HepG2 (cell line): ENCODE results near the gene ACOT2. TPM values are rescaled to one million over a fixed set of nuclear protein-coding genes. Genes with fewer than 3 reads are reported as not detected.

Experiments
- ATAC-seq: fragments of 200-7000 bp; cut with Tn5 transposase; 3 replicates; pipeline ENCODE4 v1.9.1; 2020; ENCODE audit warnings: mild to moderate bottlenecking, moderate library complexity
- BruUV-seq: library from RNA; stranded (reverse); fragments of 400-500 nt; replicated peaks from 2 replicates; lab custom pipeline; 2021; lab: Mats Ljungman, UMichigan
- CTCF ChIA-PET: fragments of 300-600 bp; formaldehyde crosslinking; extraction: SDS; loops from one replicate; lab custom pipeline; 2021; ENCODE audit warnings: low total read pairs, inconsistent platforms, low intra/inter-chr PET ratio; lab: Yijun Ruan, JAX
- POLR2A ChIA-PET: fragments of 350-600 bp; sonication (Branson Sonifier 250); formaldehyde crosslinking; loops from one replicate; lab custom pipeline; 2020; ENCODE audit warnings: antibody characterized with exemption, inconsistent platforms; lab: Yijun Ruan, JAX
- DNase-seq: peaks from one replicate; pipeline ENCODE4 v3.0.0-alpha.2; 2015; ENCODE audit warnings: low spot score
- FAIRE-seq: peaks from 3 replicates; lab custom pipeline; 2011; peaks lifted over from hg19 to GRCh38; lab: Jason Lieb, UNC
- H2AFZ ChIP-seq: one replicate; pipeline ENCODE4 v1.6.1; 2011; ENCODE audit warnings: low read length, inconsistent platforms
- H3K27ac ChIP-seq: fragments of 300-600 bp; 3 replicates; pipeline ENCODE4 v1.8.0; 2011; ENCODE audit warnings: mixed run types, mild to moderate bottlenecking, mixed read lengths, low read length, inconsistent platforms; ENCODE audit not compliant: insufficient read depth; ENCODE audit errors: extremely low read length
- H3K27me3 ChIP-seq, 2 experiments: fragments of 200-600 bp in 1 of 2; 2 replicates in 1 of 2; 3 replicates in 1 of 2; pipeline versions ENCODE4 v1.6.0 to v1.8.0; 2011; ENCODE audit warnings: low read length in 2 of 2, mild to moderate bottlenecking in 2 of 2, moderate library complexity in 2 of 2, inconsistent platforms in 1 of 2; ENCODE audit not compliant: insufficient read depth in 2 of 2, control insufficient read depth in 1 of 2
- H3K36me3 ChIP-seq, 2 experiments: fragments of 200-600 bp in 1 of 2; replicated peaks in 1 of 2; 2 replicates in 1 of 2; 3 replicates in 1 of 2; pipeline versions ENCODE4 v1.5.1 to v1.8.0; 2011; ENCODE audit warnings: low read length in 2 of 2, inconsistent platforms in 1 of 2; ENCODE audit not compliant: insufficient read depth in 2 of 2, control insufficient read depth in 1 of 2
- H3K4me1 ChIP-seq: 2 replicates; pipeline ENCODE4 v1.5.1; 2012; ENCODE audit warnings: low read length, inconsistent platforms; ENCODE audit not compliant: insufficient read depth
- H3K4me2 ChIP-seq: 2 replicates; pipeline ENCODE4 v1.6.0; 2011; ENCODE audit warnings: low read depth, low read length, inconsistent platforms
- H3K4me3 ChIP-seq, 3 experiments: fragments of 200-600 bp in 1 of 3; sonication (generic), shearing (Covaris generic) in 1 of 3; replicated peaks in 1 of 3; 2 replicates each; pipeline ENCODE4 v1.5.1; 2011 to 2016; ENCODE audit warnings: low read length in 3 of 3, inconsistent platforms in 2 of 3, low read depth in 2 of 3, mild to moderate bottlenecking in 2 of 3, control low read depth in 1 of 3, mixed read lengths in 1 of 3; ENCODE audit not compliant: insufficient read depth in 1 of 3
- H3K79me2 ChIP-seq: one replicate; pipeline ENCODE4 v1.6.1; 2011; ENCODE audit warnings: low read length, inconsistent platforms; ENCODE audit not compliant: insufficient read depth
- H3K9ac ChIP-seq: 2 replicates; pipeline ENCODE4 v1.6.0; 2011; ENCODE audit warnings: mild to moderate bottlenecking, low read depth, low read length, inconsistent platforms; ENCODE audit not compliant: insufficient read depth
- H3K9me3 ChIP-seq: 2 replicates; pipeline ENCODE4 v1.5.1; 2012; ENCODE audit warnings: mild to moderate bottlenecking, low read length
- H4K20me1 ChIP-seq: 2 replicates; pipeline ENCODE4 v1.6.0; 2011; ENCODE audit warnings: inconsistent platforms, mild to moderate bottlenecking, low read length, moderate library complexity; ENCODE audit not compliant: insufficient read depth
- IKZF4 ChIP-seq: sonication (generic); formaldehyde crosslinking; IDR thresholded peaks from 2 replicates; pipeline ENCODE4 v1.5.1; 2020; ENCODE audit warnings: borderline replicate concordance, mild to moderate bottlenecking, low read depth, missing genetic modification reagents; ENCODE audit errors: not compliant biosample characterization
- PHF8 ChIP-seq: sonication (generic); formaldehyde crosslinking; IDR thresholded peaks from 2 replicates; pipeline ENCODE4 v1.5.0; 2020; ENCODE audit warnings: missing genetic modification reagents
- ZNF343 ChIP-seq: sonication (generic); formaldehyde crosslinking; IDR thresholded peaks from 2 replicates; pipeline ENCODE4 v1.4.0; 2020; ENCODE audit warnings: mild to moderate bottlenecking, missing genetic modification reagents
- WGBS: methylation state at CpG from one replicate; pipeline ENCODE4 v1.1.6; 2017; ENCODE audit warnings: low lambda C conversion rate; 5-methylcytosine and 5-hydroxymethylcytosine counted together
- in situ Hi-C: cut with HindIII; loops from 2 replicates; pipeline ENCODE4 v1.10.0; 2017; ENCODE audit warnings: low pct_unique_long_range_greater_than_20kb; ENCODE audit not compliant: extremely low pct_ligation_motif_present
- intact Hi-C: fragments of 100-400 bp; cut with micrococcal nuclease; formaldehyde crosslinking; loops from one replicate; pipeline ENCODE4 v1.10.0; 2022; ENCODE audit not compliant: unreplicated experiment
- polyA plus RNA-seq, 8 experiments: library from polyadenylated mRNA; depleted of rRNA in 3 of 8; stranded (reverse) in 7 of 8; unstranded in 1 of 8; fragments of >200 nt; fragmentation: Illumina TruSeq in 4 of 8; extraction: Trizol in 4 of 8; gene quantifications; 2 replicates each; pipeline versions ENCODE4 v1.2.1 to v1.2.3, GENCODE V29; 2011 to 2016; ENCODE audit warnings: low read depth in 4 of 8, missing spikeins in 1 of 8, mixed read lengths in 1 of 8; ENCODE audit not compliant: insufficient read depth in 1 of 8
- total RNA-seq, 5 experiments: library from RNA; depleted of rRNA; stranded (reverse); fragments of >200 nt; fragmentation: Illumina TruSeq; extraction: Trizol; gene quantifications; 2 replicates each; pipeline ENCODE4 v1.2.3, GENCODE V29; 2016; ENCODE audit warnings: low read depth in 1 of 5
- TF ChIP-seq, protein P1 (sequence below): sonication (generic); formaldehyde crosslinking; IDR thresholded peaks from 2 replicates; pipeline ENCODE4 v1.5.1; 2020; ENCODE audit warnings: missing genetic modification reagents, mild to moderate bottlenecking, borderline replicate concordance

ACOT2 gene
- total and polyA plus RNA-seq, 2 of the 13 experiments (the other 11 are each of a cell fraction or from before 2014, with no cell fraction given), result 60.0 to 110 TPM

DNA sequence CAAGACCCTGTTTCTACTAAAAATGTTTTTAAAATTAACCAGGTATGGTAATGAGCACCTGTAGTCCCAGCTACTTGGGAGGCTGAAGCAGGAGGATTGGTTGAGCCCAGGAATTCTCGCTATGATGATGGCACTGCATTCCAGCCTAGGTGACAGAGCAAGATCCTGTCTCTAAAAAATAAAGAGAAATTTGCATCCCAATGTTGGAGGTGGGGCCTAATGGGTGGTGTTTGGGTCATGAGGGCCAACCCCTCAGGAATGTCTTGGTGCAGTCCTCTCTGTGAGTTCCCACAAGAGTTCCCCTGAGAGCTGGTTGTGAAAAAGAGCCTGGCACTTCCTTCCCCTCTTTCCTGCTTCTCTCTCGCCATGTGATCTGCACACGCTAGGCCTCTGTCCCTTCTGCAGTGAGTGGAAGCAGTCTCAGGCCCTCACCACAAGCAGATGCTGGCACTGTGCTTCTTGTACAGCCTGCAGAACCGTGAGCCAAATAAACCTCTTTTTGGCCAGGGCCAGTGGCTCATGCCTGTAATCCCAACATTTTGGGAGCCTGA, 54.6 kb downstream of the ACOT2 start:
- Histone ChIP-seq H3K4me3 (no peak overlapping the region), H3K9me3 (no peaks in the 10 kb centered on the region), H3K4me2 (no peak overlapping the region), H3K79me2 (no peaks in the 10 kb centered on the region), H3K27me3 (no peaks in the 10 kb centered on the region), H2AFZ (no peak overlapping the region), H4K20me1 (no peaks in the 10 kb centered on the region), H3K4me1 (peaks cover 9% of the 10 kb centered on the region), H3K9ac (no peak overlapping the region), H3K27ac (no peak overlapping the region), H3K36me3 (no peaks in the 10 kb centered on the region)
- POLR2A ChIA-PET, result no interaction called here
- in situ Hi-C loops (no loop called here), intact Hi-C loops (no loop called here)
- no TSS peak for BruUV-seq
- 55% methylated on average over 4 of the region's 4 CpGs for WGBS
- DNase-seq, result no peak
- CTCF ChIA-PET, result no interaction called here
- TF ChIP-seq ZNF343 (CRISPR knock-in tag), result no peak
- TF ChIP-seq, protein P1, sequence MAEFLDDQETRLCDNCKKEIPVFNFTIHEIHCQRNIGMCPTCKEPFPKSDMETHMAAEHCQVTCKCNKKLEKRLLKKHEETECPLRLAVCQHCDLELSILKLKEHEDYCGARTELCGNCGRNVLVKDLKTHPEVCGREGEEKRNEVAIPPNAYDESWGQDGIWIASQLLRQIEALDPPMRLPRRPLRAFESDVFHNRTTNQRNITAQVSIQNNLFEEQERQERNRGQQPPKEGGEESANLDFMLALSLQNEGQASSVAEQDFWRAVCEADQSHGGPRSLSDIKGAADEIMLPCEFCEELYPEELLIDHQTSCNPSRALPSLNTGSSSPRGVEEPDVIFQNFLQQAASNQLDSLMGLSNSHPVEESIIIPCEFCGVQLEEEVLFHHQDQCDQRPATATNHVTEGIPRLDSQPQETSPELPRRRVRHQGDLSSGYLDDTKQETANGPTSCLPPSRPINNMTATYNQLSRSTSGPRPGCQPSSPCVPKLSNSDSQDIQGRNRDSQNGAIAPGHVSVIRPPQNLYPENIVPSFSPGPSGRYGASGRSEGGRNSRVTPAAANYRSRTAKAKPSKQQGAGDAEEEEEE (CRISPR knock-in tag), result no peak
- no peak for TF ChIP-seq IKZF4 (CRISPR knock-in tag)
- TF ChIP-seq PHF8, result no peak
- no peak for ATAC-seq
- FAIRE-seq, result no peak

Other genes starting within 250 kb of the ACOT2 start
- 20.3 and 27.7 TPM in 2 replicates for gene NUMB, start 110.7 kb upstream of the ACOT2 start, total RNA-seq (2016; rRNA removed; fragmentation: Illumina TruSeq; extraction: Trizol)
- gene NUMB, start 110.7 kb upstream of the ACOT2 start, polyA plus RNA-seq (2011; rRNA removed), result 71.1 and 77.1 TPM in 2 replicates
- 15.0 and 15.9 TPM in 2 replicates for gene RIOX1, start 78.3 kb upstream of the ACOT2 start, total RNA-seq (2016; rRNA removed; fragmentation: Illumina TruSeq; extraction: Trizol)
- gene RIOX1, start 78.3 kb upstream of the ACOT2 start, polyA plus RNA-seq (2011; rRNA removed), result 4.5 and 6.4 TPM in 2 replicates
- 38.2 and 40.4 TPM in 2 replicates for gene ACOT1, start 32.1 kb upstream of the ACOT2 start, total RNA-seq (2016; rRNA removed; fragmentation: Illumina TruSeq; extraction: Trizol)
- gene ACOT1, start 32.1 kb upstream of the ACOT2 start, polyA plus RNA-seq (2011; rRNA removed), result 24.3 and 31.6 TPM in 2 replicates
- 0.22 TPM in 1 of 2 replicates, not detected in the other for gene HEATR4, start 10.3 kb upstream of the ACOT2 start, total RNA-seq (2016; rRNA removed; fragmentation: Illumina TruSeq; extraction: Trizol)
- gene HEATR4, start 10.3 kb upstream of the ACOT2 start, polyA plus RNA-seq (2011; rRNA removed), result 0.08 TPM in 1 of 2 replicates, not detected in the other
- 0.04 TPM in 1 of 2 replicates, not detected in the other for gene ACOT4, start 22.7 kb downstream of the ACOT2 start, total RNA-seq (2016; rRNA removed; fragmentation: Illumina TruSeq; extraction: Trizol)
- gene ACOT4, start 22.7 kb downstream of the ACOT2 start, polyA plus RNA-seq (2011; rRNA removed), result 0.05 TPM in 1 of 2 replicates, not detected in the other
- 0.27 TPM in 1 of 2 replicates, not detected in the other for gene ACOT6, start 43.3 kb downstream of the ACOT2 start, total RNA-seq (2016; rRNA removed; fragmentation: Illumina TruSeq; extraction: Trizol)
- 0.15 and 0.24 TPM in 2 replicates for gene ACOT6, start 43.3 kb downstream of the ACOT2 start, polyA plus RNA-seq (2011; rRNA removed)
- gene DNAL1, start 75.8 kb downstream of the ACOT2 start, total RNA-seq (2016; rRNA removed; fragmentation: Illumina TruSeq; extraction: Trizol), result 13.3 and 13.5 TPM in 2 replicates
- gene DNAL1, start 75.8 kb downstream of the ACOT2 start, polyA plus RNA-seq (2011; rRNA removed), result 0.84 and 1.4 TPM in 2 replicates
- gene PNMA1, start 145.2 kb downstream of the ACOT2 start, total RNA-seq (2016; rRNA removed; fragmentation: Illumina TruSeq; extraction: Trizol), result 8.3 and 10.7 TPM in 2 replicates
- 6.6 and 7.0 TPM in 2 replicates for gene PNMA1, start 145.2 kb downstream of the ACOT2 start, polyA plus RNA-seq (2011; rRNA removed)